ENCODE measurements around the gene MRPS34.

DNA sequence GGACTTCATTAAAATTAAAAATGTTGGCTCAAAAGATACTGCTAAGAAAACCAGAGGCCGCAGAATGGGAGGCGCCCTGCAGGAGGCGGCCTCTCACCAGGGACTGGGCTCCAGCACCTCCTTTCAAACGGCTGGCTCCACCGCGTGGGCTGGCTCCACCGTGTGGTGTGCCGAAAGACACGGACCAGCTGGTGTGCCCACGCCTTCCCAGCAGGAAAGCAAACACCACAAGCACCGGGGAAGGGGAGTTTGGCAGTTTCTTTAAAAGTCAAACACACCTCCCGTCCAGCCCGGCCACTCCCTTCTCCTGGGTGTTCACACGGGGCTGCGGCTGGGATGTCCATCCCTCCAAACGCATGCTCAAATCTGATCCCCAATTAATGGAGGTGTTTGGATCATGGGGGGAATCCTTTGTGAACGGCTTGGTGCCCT, 39.8 kb upstream of the MRPS34 start:
- TF ChIP-seq POLR2A (IDR thresholded peaks at IDR 0.05) (no peak), CTCF (IDR thresholded peaks at IDR 0.05) (peak in 2 of 3 donors; percentile 33 to 53), POLR2AphosphoS5 (IDR thresholded peaks at IDR 0.05) (no peak)
